GM12873 (cell line): ENCODE results near the gene ME3.

Source experiments
- CTCF ChIP-seq: IDR thresholded peaks from 2 replicates; pipeline ENCODE4 v1.5.1; 2012; ENCODE audit warnings: low read depth, mild to moderate bottlenecking, moderate library complexity, low read length, control low read depth; ENCODE audit not compliant: insufficient read depth; ENCODE audit errors: missing control alignments

Gene ME3

GRCh38 chr11:86508604-86509587 is 163.5 kb downstream of the ME3 start:
- TF ChIP-seq CTCF, result no peak

GRCh38 chr11:86507249-86507845 is 165.1 kb downstream of the ME3 start:
- TF ChIP-seq CTCF, result no peak

GRCh38 chr11:86506235-86506634 is 166.2 kb downstream of the ME3 start:
- TF ChIP-seq CTCF, result no peak

- TF ChIP-seq CTCF, result no peak
Measured at GRCh38 chr11:86503131-86503530, 169.3 kb downstream of the ME3 start.

- no peak for TF ChIP-seq CTCF
Measured at GRCh38 chr11:86502137-86502642, 170.2 kb downstream of the ME3 start.

- no peak for TF ChIP-seq CTCF
Measured at GRCh38 chr11:86500500-86501140, 171.8 kb downstream of the ME3 start.

- TF ChIP-seq CTCF, result no peak
Measured at GRCh38 chr11:86499723-86500129, 172.7 kb downstream of the ME3 start.
